Activated CD4-positive, alpha-beta T cell treated with anti-CD3 and anti-CD28 coated beads, Interleukin-2, amount 10 ng/mL, durations not matched to agents 24 days and 14 days (primary cell): Measurements from ENCODE around the gene MAP2K3. TPM values are rescaled to one million over a fixed set of nuclear protein-coding genes. Genes with fewer than 3 reads are reported as not detected.

Experiments
- DNase-seq: peaks from one replicate; pipeline ENCODE4 v3.0.0; 2022
- H3K27ac Mint-ChIP-seq: one replicate; pipeline ENCODE4 v1.8.0; 2022; ENCODE audit warnings: mild to moderate bottlenecking, mixed read lengths
- H3K27me3 Mint-ChIP-seq: one replicate; pipeline ENCODE4 v1.8.0; 2022; ENCODE audit warnings: mixed read lengths
- H3K36me3 Mint-ChIP-seq: one replicate; pipeline ENCODE4 v1.8.0; 2022; ENCODE audit warnings: low read depth, mild to moderate bottlenecking, mixed read lengths
- H3K4me1 Mint-ChIP-seq: one replicate; pipeline ENCODE4 v1.8.0; 2021; ENCODE audit warnings: mixed read lengths
- H3K4me3 Mint-ChIP-seq: one replicate; pipeline ENCODE4 v1.8.0; 2022; ENCODE audit warnings: mild to moderate bottlenecking, moderate library complexity, mixed read lengths
- H3K9me3 Mint-ChIP-seq: one replicate; pipeline ENCODE4 v1.8.0; 2021; ENCODE audit warnings: mixed read lengths
- intact Hi-C: fragments of 100-400 bp; cut with micrococcal nuclease; formaldehyde crosslinking; loops from one replicate; pipeline ENCODE4 v1.15.1; 2023
- total RNA-seq: library from RNA; stranded (reverse); gene quantifications from 2 replicates; pipeline ENCODE4 v1.2.3, GENCODE V29; 2022

Gene MAP2K3
- total RNA-seq, 1 donor from 2014 or later, result 166 TPM

DNA sequence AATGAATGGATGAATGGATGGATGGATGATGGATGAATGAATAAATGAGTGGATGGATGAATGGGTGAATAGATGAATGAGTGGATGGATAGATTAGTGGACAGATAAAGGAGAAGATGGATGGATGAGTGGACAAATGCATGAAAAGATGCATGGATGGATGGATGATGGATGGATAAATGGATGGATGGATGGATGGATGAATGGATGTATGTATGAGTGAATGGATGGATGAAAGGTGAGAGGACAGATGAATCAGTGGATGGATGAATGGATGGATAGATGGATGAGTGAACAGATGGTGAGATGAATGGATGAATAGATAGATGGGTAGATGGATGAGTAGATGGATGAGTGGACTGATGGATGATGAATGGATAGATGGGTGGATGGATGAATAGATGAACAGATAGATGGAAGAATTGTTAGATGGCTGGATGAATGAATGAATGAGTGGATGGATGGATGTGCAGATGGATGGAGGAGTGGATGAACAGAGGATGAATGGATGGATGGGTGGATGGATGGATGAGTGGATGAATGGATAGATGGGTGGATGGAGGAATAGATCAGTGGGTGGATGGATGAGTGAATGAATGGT is 77.9 kb downstream of the MAP2K3 start:
- H3K27me3 Mint-ChIP-seq, result no peaks in the 10 kb centered on the region
- no peak for DNase-seq
- no peaks in the 10 kb centered on the region for H3K4me1 Mint-ChIP-seq
- intact Hi-C loops, result no loop called here
- H3K27ac Mint-ChIP-seq, result no peak overlapping the region
- H3K4me3 Mint-ChIP-seq, result no peak overlapping the region
- no peaks in the 10 kb centered on the region for H3K36me3 Mint-ChIP-seq
- H3K9me3 Mint-ChIP-seq, result no peaks in the 10 kb centered on the region

DNA sequence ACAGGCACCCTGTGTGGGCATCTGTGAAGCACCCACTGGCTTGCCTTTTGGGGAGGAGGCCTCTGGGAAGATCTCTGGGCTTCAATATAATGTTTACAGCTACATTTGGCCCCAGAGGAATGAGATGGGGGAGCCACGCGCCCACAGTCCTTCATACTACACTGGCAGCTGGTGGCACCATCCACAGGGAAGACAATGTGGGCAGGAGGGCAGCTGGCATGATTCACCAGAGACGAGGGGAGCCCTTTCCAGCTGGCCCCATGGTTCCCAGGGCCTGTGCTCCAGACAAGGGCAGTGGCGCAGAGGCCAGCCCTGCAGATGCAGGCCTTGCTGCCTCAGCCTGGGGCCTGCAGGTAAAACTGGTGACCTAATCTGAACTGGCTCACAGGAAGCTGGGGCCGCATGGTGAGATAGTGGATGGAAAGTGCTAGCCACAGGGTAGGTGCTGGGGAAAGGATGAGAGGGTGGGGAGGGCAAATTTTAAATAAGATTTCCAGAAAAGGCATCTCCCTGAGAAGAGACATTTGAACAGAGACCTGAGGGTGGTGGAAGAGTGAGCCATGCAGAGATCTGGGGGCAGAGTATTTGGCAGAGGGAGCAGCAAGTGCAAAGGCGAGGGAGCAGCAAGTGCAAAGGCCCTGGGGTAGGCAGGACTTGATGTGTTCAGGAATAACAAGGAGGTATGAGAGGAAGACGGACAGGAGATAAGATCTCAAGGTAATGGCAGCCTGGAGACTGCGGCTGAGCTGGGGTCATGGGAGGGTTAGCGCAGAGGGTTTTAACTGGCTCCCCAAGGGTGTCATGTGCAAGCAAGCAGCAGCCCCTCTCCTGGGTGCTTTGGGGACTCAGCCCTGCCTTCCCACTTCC is 79.5 kb downstream of the MAP2K3 start:
- no peak overlapping the region for H3K27ac Mint-ChIP-seq
- intact Hi-C loops, result no loop called here
- H3K4me3 Mint-ChIP-seq, result no peak overlapping the region
- no peaks in the 10 kb centered on the region for H3K27me3 Mint-ChIP-seq
- DNase-seq, result no peak
- no peaks in the 10 kb centered on the region for H3K4me1 Mint-ChIP-seq
- H3K9me3 Mint-ChIP-seq, result no peaks in the 10 kb centered on the region
- H3K36me3 Mint-ChIP-seq, result no peaks in the 10 kb centered on the region

Other genes starting within 250 kb of the MAP2K3 start
- gene USP22, start 241.7 kb upstream of the MAP2K3 start, total RNA-seq, result 144 and 152 TPM in 2 replicates
- gene DHRS7B, start 157.7 kb upstream of the MAP2K3 start, total RNA-seq, result 19.4 and 22.8 TPM in 2 replicates
- 33.5 and 34.7 TPM in 2 replicates for gene TMEM11, start 70.5 kb upstream of the MAP2K3 start, total RNA-seq
- 1.1 TPM in 2 replicates for gene NATD1, start 31.3 kb upstream of the MAP2K3 start, total RNA-seq
- not detected in 2 replicates for gene KCNJ12, start 91.6 kb downstream of the MAP2K3 start, total RNA-seq